ENCODE measurements around the gene GLRX. TPM values are rescaled to one million over a fixed set of nuclear protein-coding genes. Genes with fewer than 3 reads are reported as not detected.

GLRX gene
- total RNA-seq, 1 donor from 2014 or later, result 79.6 TPM

DNA sequence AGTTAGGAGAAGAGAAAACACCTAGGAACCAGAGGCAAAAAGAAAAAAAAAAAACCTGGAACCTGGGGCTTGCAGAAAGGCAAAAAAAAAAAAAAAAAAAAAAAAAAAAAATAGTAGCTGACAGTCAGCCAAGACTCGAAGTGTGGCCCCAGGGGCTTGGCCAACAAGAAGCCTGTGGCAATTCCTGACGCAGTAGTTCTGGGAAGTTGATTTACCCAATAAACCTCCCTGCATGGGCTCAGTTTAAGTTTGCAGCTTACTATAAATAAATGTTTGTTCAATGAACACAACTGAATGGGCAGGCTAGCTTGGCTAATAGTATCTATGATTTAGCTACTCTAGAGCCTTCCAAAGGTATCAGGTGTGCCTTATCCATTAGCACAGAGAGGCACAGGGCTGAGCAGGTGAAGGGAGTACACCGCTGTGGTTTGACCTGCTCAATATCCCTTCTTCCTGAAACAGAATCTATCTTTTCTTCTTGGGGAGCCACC is 21.3 kb upstream of the GLRX start:
- peaks cover 10% of the 10 kb centered on the region for H3K36me3 Mint-ChIP-seq (ENCODE audit: unreplicated experiment)
- H3K4me3 Mint-ChIP-seq (ENCODE audit: unreplicated experiment), result no peak overlapping the region
- peaks cover 3% of the 10 kb centered on the region for H3K9me3 Mint-ChIP-seq (ENCODE audit: unreplicated experiment)
- peaks cover 3% of the 10 kb centered on the region for H3K27me3 Mint-ChIP-seq (ENCODE audit: unreplicated experiment)
- peaks cover 2% of the 10 kb centered on the region for H3K4me1 Mint-ChIP-seq (ENCODE audit: low read depth, unreplicated experiment)
- TF ChIP-seq, protein P1, sequence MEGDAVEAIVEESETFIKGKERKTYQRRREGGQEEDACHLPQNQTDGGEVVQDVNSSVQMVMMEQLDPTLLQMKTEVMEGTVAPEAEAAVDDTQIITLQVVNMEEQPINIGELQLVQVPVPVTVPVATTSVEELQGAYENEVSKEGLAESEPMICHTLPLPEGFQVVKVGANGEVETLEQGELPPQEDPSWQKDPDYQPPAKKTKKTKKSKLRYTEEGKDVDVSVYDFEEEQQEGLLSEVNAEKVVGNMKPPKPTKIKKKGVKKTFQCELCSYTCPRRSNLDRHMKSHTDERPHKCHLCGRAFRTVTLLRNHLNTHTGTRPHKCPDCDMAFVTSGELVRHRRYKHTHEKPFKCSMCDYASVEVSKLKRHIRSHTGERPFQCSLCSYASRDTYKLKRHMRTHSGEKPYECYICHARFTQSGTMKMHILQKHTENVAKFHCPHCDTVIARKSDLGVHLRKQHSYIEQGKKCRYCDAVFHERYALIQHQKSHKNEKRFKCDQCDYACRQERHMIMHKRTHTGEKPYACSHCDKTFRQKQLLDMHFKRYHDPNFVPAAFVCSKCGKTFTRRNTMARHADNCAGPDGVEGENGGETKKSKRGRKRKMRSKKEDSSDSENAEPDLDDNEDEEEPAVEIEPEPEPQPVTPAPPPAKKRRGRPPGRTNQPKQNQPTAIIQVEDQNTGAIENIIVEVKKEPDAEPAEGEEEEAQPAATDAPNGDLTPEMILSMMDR (IDR thresholded peaks at IDR 0.05; ENCODE audit: partially characterized antibody, unreplicated experiment), result no peak
- no peak overlapping the region for H3K27ac Mint-ChIP-seq (ENCODE audit: unreplicated experiment)
- DNase-seq, result no peak

DNA sequence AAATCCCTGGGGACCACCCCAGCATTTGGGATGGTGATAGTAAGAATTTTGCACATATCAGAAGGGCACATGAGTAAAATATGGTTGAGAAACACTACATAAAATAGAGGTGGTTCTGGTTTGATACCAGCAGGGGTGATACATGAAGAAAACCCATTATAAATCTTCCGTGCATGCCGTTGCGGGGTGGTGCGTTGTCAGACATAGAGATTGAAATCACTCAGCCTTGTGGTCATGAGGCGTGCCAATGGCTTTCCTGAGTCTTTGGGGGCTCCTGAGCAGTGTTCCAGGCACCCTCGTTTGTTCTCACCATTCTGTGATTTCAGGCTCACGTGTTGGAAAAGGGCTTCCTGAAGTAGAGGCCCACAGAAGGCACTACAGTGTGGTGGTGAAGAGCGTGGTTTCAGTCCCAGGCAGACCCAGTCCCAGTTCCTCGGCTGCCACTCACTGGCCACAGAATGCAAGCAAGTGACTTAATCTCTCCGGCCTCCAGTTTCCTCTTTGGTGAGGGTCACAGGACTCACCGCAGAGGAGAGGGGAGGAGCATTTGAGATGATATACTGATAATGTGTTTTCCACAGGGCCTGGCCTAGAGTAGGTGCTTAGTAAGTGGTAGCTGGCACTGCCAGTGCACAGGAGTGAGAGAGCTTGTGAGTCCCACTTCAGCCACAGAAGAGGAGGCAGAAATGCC is 20.5 kb upstream of the GLRX start:
- Mint-ChIP-seq H3K4me1 (ENCODE audit: low read depth, unreplicated experiment) (peaks cover 2% of the 10 kb centered on the region), H3K36me3 (ENCODE audit: unreplicated experiment) (peaks cover 10% of the 10 kb centered on the region), H3K27me3 (ENCODE audit: unreplicated experiment) (peaks cover 3% of the 10 kb centered on the region), H3K27ac (ENCODE audit: unreplicated experiment) (no peak overlapping the region), H3K4me3 (ENCODE audit: unreplicated experiment) (no peak overlapping the region), H3K9me3 (ENCODE audit: unreplicated experiment) (peaks cover 3% of the 10 kb centered on the region)
- TF ChIP-seq, protein P1 (IDR thresholded peaks at IDR 0.05; ENCODE audit: partially characterized antibody, unreplicated experiment), result no peak
- no peak for DNase-seq

DNA sequence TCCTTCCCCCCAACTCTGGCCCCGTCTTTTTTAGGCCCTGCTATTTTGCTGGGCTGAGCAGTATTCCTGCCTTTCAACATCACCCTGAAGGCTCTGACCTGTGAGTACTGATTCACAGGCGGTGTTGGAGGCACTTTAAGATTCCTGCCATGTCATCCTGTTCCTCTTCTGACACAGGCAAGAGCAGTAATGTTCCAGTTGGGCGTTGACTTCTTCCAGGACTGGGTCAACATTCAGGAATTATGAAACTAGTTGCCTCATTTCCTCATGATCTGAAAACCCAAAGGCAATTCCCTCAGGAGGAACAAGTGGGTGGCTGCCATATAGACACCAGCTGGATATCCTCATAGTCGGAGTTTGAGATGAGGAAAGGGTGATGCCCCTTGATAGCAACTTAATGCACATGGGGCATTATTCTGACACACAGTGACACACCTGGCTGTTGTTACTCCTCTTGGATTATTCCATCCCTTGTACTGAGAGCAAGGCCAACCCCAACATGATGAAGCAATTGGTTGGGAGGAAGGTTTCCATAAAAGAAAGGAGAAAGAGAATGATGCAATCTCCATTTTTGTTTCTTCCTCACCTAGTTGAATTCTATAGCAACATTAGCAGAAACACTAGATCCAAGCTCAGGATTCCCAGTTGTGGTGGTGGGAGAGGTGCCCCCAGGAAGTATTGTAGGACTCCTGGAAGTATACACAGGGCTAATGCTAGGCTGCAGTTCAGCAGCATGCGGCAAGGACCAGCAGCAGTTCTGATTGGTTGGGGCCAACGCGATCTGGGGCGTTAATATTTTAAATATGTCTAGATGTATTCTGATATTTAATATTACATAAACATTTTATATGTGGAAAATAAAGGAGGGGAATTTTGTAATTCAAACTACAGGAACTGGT is 19.6 kb upstream of the GLRX start:
- peaks cover 2% of the 10 kb centered on the region for H3K4me1 Mint-ChIP-seq (ENCODE audit: low read depth, unreplicated experiment)
- H3K4me3 Mint-ChIP-seq (ENCODE audit: unreplicated experiment), result no peak overlapping the region
- peaks cover 3% of the 10 kb centered on the region for H3K27me3 Mint-ChIP-seq (ENCODE audit: unreplicated experiment)
- peaks cover 3% of the 10 kb centered on the region for H3K9me3 Mint-ChIP-seq (ENCODE audit: unreplicated experiment)
- DNase-seq, result no peak
- peaks cover 10% of the 10 kb centered on the region for H3K36me3 Mint-ChIP-seq (ENCODE audit: unreplicated experiment)
- H3K27ac Mint-ChIP-seq (ENCODE audit: unreplicated experiment), result no peak overlapping the region
- TF ChIP-seq, protein P1 (IDR thresholded peaks at IDR 0.05; ENCODE audit: partially characterized antibody, unreplicated experiment), result no peak

DNA sequence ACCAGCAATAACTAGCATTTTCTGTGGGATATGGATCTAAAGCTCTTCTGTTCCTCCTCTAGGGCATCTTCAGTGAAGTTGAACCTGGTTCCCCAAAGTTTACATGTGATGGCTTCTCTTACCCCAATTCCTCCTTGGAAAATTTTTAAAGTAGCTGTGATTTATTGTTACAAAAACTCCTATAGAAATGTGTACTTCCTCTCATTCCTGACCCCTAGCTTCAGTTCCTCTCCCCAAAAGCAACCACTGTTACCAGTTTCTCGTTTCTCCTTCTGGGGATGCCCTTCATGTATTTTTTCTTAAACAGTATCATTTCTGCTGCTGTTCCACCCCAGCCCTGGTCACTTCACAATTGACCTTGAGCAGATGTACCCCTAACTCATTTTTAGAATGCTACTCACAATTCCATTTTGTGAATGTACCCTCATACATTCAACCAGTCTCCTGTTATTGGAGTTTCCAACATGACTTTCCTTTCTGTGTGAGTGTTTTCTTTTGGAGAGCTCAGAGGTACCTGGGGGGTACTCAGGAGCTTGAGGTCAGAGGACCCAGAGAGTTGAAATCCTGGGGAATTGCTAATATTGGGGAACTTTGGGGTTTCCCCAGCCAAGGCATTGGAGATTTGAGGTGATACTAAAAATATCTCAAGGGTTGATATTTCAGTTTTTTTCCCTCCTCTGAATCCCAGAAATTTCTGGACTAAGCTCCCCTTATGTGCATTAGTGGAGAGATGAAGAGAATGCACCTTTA is 18.6 kb upstream of the GLRX start:
- Mint-ChIP-seq H3K9me3 (ENCODE audit: unreplicated experiment) (peaks cover 3% of the 10 kb centered on the region), H3K4me1 (ENCODE audit: low read depth, unreplicated experiment) (no peaks in the 10 kb centered on the region), H3K36me3 (ENCODE audit: unreplicated experiment) (peaks cover 10% of the 10 kb centered on the region), H3K4me3 (ENCODE audit: unreplicated experiment) (no peak overlapping the region), H3K27ac (ENCODE audit: unreplicated experiment) (no peak overlapping the region), H3K27me3 (ENCODE audit: unreplicated experiment) (peaks cover 3% of the 10 kb centered on the region)
- TF ChIP-seq, protein P1 (IDR thresholded peaks at IDR 0.05; ENCODE audit: partially characterized antibody, unreplicated experiment), result no peak
- no peak for DNase-seq

Data from glutamatergic neuron (in vitro differentiated cells).